ENCODE measurements around the gene DYSF.

The DYSF gene

DNA sequence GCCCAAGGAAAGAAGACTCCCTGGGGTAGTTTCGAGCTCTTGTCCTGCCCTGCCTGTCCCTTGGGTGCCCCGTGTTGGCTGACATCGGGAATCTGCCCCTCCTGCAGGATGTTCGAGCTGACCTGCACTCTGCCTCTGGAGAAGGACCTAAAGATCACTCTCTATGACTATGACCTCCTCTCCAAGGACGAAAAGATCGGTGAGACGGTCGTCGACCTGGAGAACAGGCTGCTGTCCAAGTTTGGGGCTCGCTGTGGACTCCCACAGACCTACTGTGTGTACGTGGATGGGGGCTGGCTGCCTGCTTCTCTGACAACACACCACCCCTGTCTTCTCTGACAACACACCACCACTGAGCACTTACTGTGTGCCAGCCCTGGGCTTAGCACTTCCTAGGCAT is 210.8 kb downstream of the DYSF start:
- TF ChIP-seq CTCF (IDR thresholded peaks at IDR 0.05): no peak

- TF ChIP-seq CTCF (IDR thresholded peaks at IDR 0.05): no peak
Measured at GRCh38 chr2:71665168-71666093, 212.1 kb downstream of the DYSF start.

GRCh38 chr2:71666094-71666474 is 212.7 kb downstream of the DYSF start:
- no peak for TF ChIP-seq CTCF (IDR thresholded peaks at IDR 0.05)

DNA sequence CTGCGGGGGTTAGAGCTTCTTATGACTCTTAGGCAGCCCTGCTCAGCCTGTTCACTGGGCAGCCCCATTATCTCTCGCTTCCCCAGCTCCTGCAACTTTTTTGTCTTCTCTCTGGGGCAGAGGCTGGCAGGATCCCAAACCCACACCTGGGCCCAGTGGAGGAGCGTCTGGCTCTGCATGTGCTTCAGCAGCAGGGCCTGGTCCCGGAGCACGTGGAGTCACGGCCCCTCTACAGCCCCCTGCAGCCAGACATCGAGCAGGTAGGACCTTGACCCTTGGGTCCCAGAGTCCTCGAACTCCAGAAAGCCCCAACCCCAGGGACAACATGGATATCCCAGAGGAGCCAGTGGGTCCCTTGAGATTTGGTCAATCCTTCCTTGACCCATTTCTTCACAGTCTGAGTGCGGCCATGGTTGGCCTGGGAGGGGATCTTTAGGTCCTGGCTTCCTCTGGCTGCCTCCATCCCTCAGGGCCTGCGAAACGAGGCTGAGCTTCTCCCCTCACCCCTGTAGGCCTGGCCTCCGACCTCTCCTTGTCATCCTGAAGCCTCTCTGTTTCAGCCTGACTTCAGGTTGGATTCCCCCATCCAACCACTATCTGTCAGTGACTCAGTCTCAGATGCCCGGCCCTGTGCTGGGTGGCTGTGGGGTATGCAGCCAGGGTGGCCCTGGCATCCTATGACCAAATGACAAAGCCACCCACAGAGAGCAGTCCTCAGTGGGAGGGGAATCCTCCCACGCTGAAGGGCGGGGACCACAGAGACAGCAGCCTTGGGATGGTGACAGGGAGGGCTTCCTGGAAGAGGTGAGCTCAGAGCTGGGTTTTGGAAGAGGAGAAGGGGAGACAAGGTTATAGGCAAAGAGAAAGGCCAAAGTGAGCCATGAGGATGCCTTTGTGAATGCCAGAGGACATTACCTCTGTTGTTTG is 214.2 kb downstream of the DYSF start:
- TF ChIP-seq CTCF (IDR thresholded peaks at IDR 0.05): no peak

DNA sequence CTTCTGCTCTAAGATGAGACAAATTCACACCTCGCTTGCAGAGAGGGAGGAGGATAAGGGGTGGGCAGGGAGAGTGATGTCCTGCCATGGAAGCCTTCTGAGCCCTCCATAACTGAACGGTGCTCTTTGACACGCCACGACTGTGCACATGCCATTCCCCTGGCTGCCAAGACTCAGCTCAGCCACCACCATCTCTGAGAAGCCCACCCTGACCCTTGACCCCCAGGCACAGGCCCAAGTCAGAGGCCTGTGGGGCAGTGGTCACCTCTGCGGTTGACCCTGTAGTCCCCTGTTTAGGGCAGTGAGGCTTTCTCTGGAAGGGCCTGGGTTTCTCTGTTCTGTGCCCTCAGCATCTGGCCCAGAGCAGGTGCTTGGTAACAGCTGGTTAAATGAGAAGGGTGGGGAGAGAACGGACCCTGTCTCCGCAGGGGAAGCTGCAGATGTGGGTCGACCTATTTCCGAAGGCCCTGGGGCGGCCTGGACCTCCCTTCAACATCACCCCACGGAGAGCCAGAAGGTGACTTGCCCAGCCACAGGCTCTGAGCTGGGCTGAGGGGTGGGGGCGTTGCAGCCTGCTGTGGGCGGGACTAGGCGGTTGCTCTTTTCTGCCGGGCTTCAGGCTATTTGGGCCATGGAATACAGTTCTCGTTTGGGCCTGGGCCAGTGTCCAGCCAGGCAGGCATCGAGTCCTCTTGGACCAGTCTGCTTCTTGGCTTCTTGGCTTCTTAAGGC is 215.1 kb downstream of the DYSF start:
- no peak for TF ChIP-seq CTCF (IDR thresholded peaks at IDR 0.05)

- no peak for TF ChIP-seq CTCF (IDR thresholded peaks at IDR 0.05)
Measured at GRCh38 chr2:71669058-71669456, 215.7 kb downstream of the DYSF start.
